Kidney capillary endothelial cell (primary cell): Measurements from ENCODE around the gene SFT2D1.

Source experiments
- DNase-seq: peaks from one replicate; pipeline ENCODE4 v3.0.0-alpha.2; 2018; ENCODE audit warnings: low spot score

SFT2D1 gene

GRCh38 chr6:166307082-166308032 is 35.0 kb downstream of the SFT2D1 start:
- no peak for DNase-seq

- no peak for DNase-seq
These were observed 35.8 kb downstream of the SFT2D1 start for GRCh38 chr6:166306378-166307081.

GRCh38 chr6:166305562-166306117 is 36.7 kb downstream of the SFT2D1 start:
- no peak for DNase-seq

GRCh38 chr6:166304106-166304505 is 38.2 kb downstream of the SFT2D1 start:
- DNase-seq = no peak

GRCh38 chr6:166301611-166302529 is 40.5 kb downstream of the SFT2D1 start:
- no peak for DNase-seq

GRCh38 chr6:166300357-166300987 is 41.9 kb downstream of the SFT2D1 start:
- no peak for DNase-seq

- no peak for DNase-seq
These were observed 44.7 kb downstream of the SFT2D1 start for GRCh38 chr6:166297606-166298005.

GRCh38 chr6:166296035-166296883 is 46.1 kb downstream of the SFT2D1 start:
- DNase-seq = no peak

- no peak for DNase-seq
These were observed 48.4 kb downstream of the SFT2D1 start for GRCh38 chr6:166293731-166294584.

- DNase-seq = no peak
These were observed 52.9 kb downstream of the SFT2D1 start for GRCh38 chr6:166289207-166290060.

- DNase-seq = peak; percentile 15
These were observed 55.5 kb downstream of the SFT2D1 start for GRCh38 chr6:166286839-166287271.

GRCh38 chr6:166285233-166285632 is 57.1 kb downstream of the SFT2D1 start:
- no peak for DNase-seq

- no peak for DNase-seq
These were observed 57.7 kb downstream of the SFT2D1 start for GRCh38 chr6:166284640-166285039.

GRCh38 chr6:166282394-166283032 is 59.8 kb downstream of the SFT2D1 start:
- DNase-seq = no peak

GRCh38 chr6:166281104-166281503 is 61.2 kb downstream of the SFT2D1 start:
- DNase-seq = no peak

- no peak for DNase-seq
These were observed 63.0 kb downstream of the SFT2D1 start for GRCh38 chr6:166279393-166279679.

GRCh38 chr6:166278579-166279392 is 63.6 kb downstream of the SFT2D1 start:
- no peak for DNase-seq
